Heart left ventricle (tissue), 13 donors: ENCODE measurements around the gene PCDHGA6.

Source experiments
- CTCF ChIP-seq, 12 donors: fragments of 200-600 bp; sonication (generic) in 4 of 12; IDR thresholded peaks; one replicate each; pipeline versions ENCODE4 v1.5.0 to v1.8.0; 2018 to 2022; ENCODE audit warnings: antibody characterized with exemption in 12 of 12, mild to moderate bottlenecking in 5 of 12
- POLR2A ChIP-seq, 2 donors: fragments of 450-650 bp; IDR thresholded peaks; one replicate each; pipeline ENCODE4 v1.6.1; 2017; ENCODE audit warnings: antibody characterized with exemption in 2 of 2, mild to moderate bottlenecking in 2 of 2, moderate library complexity in 2 of 2
- donor health status: ischemic (EF 13 %, LVEDD 7.1; RV severe dilation, severe dysfunction).
- donor health status: DM: no; HTN: yes; CAD: no.
- donor health status: DM: no; HTN: no; CAD: no.
- donor health status: ischemic (EF 25% LVEDD 6.9; RV normal size, moderate dysfunction).
- donor health status: ischemic (EF 25% LVEDD 5.7; RV mildly dilated, moderate dysfunction).
- donor health status: ischemic (EF 35%, LVEDD 5.7; RV mildly dilated, moderate dysfunction).
- donor health status: nonischemic (EF 11% LVEDD 7.7; RV severe dilation, severe dysfunction).
- donor health status: DM: yes; HTN: yes; CAD: no.
- donor health status: PGD.
- donor health status: ischemic (EF 29% LVEDD 5.4; RV normal size, mild dysfunction).
- donor health status: nonischemic (EF 23%, LVEDD 6.1; RV moderate dilation, normal function).

- TF ChIP-seq CTCF (IDR thresholded peaks at IDR 0.05): no peak
- no peak for TF ChIP-seq POLR2A (IDR thresholded peaks at IDR 0.05)
Observed at GRCh38 chr5:141356133-141356532, 17.6 kb upstream of the PCDHGA6 start.
